Upper lobe of left lung (tissue), 6 donors: ENCODE measurements around the gene OR4Q3. TPM values are rescaled to one million over a fixed set of nuclear protein-coding genes. Genes with fewer than 3 reads are reported as not detected.
"Not testable (repeated sequence)": the region's sequence is repeated elsewhere in the genome, so short reads cannot be mapped to it uniquely, and the experiment has no call there.

Experiments used
- ATAC-seq, 2 donors: fragments of 200-7000 bp; cut with Tn5 transposase; one replicate each; pipeline ENCODE4 v1.9.1; 2022; ENCODE audit warnings: mild to moderate bottlenecking in 2 of 2, moderate library complexity in 2 of 2; ENCODE audit not compliant: low FRiP score in 2 of 2
- DNase-seq, 2 donors: peaks; one replicate each; pipeline ENCODE4 v3.0.0-alpha.2; 2019 to 2020
- H3K27ac ChIP-seq, 4 donors: fragments of 200-600 bp; sonication (generic); one replicate each; pipeline ENCODE4 v1.5.1; 2016 to 2019
- H3K27me3 ChIP-seq, 4 donors: fragments of 200-600 bp; sonication (generic); one replicate each; pipeline ENCODE4 v1.5.1; 2017 to 2019
- H3K36me3 ChIP-seq, 4 donors: fragments of 200-600 bp; sonication (generic); one replicate each; pipeline ENCODE4 v1.5.1; 2016 to 2019
- H3K4me1 ChIP-seq, 4 donors: fragments of 200-600 bp; sonication (generic); one replicate each; pipeline ENCODE4 v1.5.1; 2018 to 2019
- H3K4me3 ChIP-seq, 4 donors: fragments of 200-600 bp; sonication (generic); one replicate each; pipeline ENCODE4 v1.5.1; 2017 to 2019; ENCODE audit warnings: mild to moderate bottlenecking in 2 of 4, moderate library complexity in 1 of 4
- H3K9me3 ChIP-seq, 4 donors: fragments of 200-600 bp; sonication (generic); one replicate each; pipeline ENCODE4 v1.5.1; 2018 to 2019
- EP300 ChIP-seq, 4 donors: sonication (generic); formaldehyde crosslinking; IDR thresholded peaks; one replicate each; pipeline ENCODE4 v1.5.1; 2017; ENCODE audit warnings: antibody characterized with exemption in 4 of 4, control low read depth in 2 of 4
- POLR2A ChIP-seq, 4 donors: fragments of 450-650 bp; IDR thresholded peaks; one replicate each; pipeline ENCODE4 v1.5.1; 2016 to 2017; ENCODE audit warnings: antibody characterized with exemption in 4 of 4, mild to moderate bottlenecking in 2 of 4
- POLR2AphosphoS5 ChIP-seq, 2 donors: sonication (generic); formaldehyde crosslinking; IDR thresholded peaks; one replicate each; pipeline ENCODE4 v1.5.1; 2017; ENCODE audit warnings: antibody characterized with exemption in 2 of 2
- WGBS, 2 donors: methylation state at CpG; one replicate each; pipeline ENCODE4 v1.1.5; 2017 to 2018; 5-methylcytosine and 5-hydroxymethylcytosine counted together
- total RNA-seq, 6 donors: library from RNA; depleted of rRNA in 4 of 6; stranded (reverse); fragments of >200 nt in 4 of 6; gene quantifications; one replicate each; pipeline versions ENCODE4 v1.1.0 to v1.2.1, GENCODE V29; 2016 to 2021
- TF ChIP-seq, protein P1 (sequence below), 6 experiments: fragments of 450-650 bp in 4 of 6; fragments of 200-600 bp in 2 of 6; sonication (generic) in 2 of 6; IDR thresholded peaks; one replicate each; pipeline ENCODE4 v1.5.1; 2016 to 2019; ENCODE audit warnings: antibody characterized with exemption in 6 of 6
- donor health status: DM: no; HTN: no; CAD: no; lungs with moderate emphysema.
- donor health status: DM: no; HTN: yes; CAD: no; lungs with severe emphysema.

OR4Q3 gene
- total RNA-seq, 6 donors from 2014 or later: not detected

DNA sequence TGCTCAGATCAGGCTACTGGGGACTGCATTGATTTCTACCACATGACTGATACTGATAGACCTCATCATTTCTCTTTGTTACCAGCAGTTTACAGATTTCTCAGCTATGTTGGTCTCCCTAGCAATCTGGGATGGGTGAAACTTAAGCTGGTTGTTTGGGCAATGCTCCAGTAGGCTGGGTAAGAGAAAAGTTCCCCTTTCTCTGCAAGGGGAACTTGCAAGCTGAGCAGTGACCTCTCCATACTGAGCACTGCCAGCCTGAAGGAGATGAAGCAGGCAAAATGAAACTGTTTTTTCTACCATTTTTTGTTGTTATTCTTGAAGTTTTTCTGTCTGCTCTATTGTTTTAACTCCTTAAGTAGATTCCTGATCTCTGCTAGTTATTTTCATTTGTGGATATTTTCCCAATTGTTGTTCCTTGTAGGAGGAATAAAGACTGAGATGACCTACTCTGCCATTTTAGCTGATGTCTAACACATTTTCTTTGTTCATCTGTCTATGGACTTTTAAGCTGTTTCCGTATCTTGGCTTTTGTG is 28.6 kb downstream of the OR4Q3 start:
- peak in 1 of 2 donors; percentile 75 for ATAC-seq
- Histone ChIP-seq H3K27me3 (no peaks in the 10 kb centered on the region), H3K27ac (no peak overlapping the region), H3K4me1 (no peaks in the 10 kb centered on the region), H3K4me3 (no peak overlapping the region), H3K36me3 (no peaks in the 10 kb centered on the region), H3K9me3 (peaks cover 0 to 14% (median 3%) of the 10 kb centered on the region in 4 donors)
- 87 to 95% methylated on average over 1 of the region's 1 CpG for WGBS, 2 donors
- no peak for TF ChIP-seq POLR2A (IDR thresholded peaks at IDR 0.05)
- no peak for TF ChIP-seq EP300 (IDR thresholded peaks at IDR 0.05)
- TF ChIP-seq, protein P1, sequence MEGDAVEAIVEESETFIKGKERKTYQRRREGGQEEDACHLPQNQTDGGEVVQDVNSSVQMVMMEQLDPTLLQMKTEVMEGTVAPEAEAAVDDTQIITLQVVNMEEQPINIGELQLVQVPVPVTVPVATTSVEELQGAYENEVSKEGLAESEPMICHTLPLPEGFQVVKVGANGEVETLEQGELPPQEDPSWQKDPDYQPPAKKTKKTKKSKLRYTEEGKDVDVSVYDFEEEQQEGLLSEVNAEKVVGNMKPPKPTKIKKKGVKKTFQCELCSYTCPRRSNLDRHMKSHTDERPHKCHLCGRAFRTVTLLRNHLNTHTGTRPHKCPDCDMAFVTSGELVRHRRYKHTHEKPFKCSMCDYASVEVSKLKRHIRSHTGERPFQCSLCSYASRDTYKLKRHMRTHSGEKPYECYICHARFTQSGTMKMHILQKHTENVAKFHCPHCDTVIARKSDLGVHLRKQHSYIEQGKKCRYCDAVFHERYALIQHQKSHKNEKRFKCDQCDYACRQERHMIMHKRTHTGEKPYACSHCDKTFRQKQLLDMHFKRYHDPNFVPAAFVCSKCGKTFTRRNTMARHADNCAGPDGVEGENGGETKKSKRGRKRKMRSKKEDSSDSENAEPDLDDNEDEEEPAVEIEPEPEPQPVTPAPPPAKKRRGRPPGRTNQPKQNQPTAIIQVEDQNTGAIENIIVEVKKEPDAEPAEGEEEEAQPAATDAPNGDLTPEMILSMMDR (IDR thresholded peaks at IDR 0.05): no peak
- no peak for TF ChIP-seq POLR2AphosphoS5 (IDR thresholded peaks at IDR 0.05)
- DNase-seq: no peak

DNA sequence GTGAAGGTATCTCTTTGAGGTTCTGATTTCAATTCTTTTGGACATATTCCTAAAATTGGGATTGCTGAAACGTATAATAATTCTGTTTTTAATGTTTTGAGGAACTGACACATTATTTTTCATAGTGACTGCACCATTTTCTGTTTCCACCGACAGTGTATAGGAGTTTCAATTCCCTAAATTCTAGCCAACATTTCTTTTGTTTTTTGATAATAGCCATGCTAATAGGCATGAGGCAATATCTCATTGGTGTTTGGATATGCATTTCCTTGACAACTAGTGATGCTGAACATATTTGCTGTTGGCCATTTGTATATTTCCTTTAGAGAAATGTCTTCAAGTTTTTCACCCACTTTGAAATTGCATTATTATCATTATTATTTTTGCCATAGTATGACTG is 29.1 kb downstream of the OR4Q3 start:
- not testable (repeated sequence) for H3K27ac ChIP-seq, H3K36me3 ChIP-seq, DNase-seq, H3K4me1 ChIP-seq, H3K4me3 ChIP-seq, H3K27me3 ChIP-seq
- H3K9me3 ChIP-seq: peaks cover 0 to 14% (median 3%) of the 10 kb centered on the region in 4 donors
- whole genome bisulfite sequencing, 2 donors: 45 to 47% methylated on average over 2 of the region's 2 CpGs
- ATAC-seq: peak in 1 of 2 donors; percentile 73

DNA sequence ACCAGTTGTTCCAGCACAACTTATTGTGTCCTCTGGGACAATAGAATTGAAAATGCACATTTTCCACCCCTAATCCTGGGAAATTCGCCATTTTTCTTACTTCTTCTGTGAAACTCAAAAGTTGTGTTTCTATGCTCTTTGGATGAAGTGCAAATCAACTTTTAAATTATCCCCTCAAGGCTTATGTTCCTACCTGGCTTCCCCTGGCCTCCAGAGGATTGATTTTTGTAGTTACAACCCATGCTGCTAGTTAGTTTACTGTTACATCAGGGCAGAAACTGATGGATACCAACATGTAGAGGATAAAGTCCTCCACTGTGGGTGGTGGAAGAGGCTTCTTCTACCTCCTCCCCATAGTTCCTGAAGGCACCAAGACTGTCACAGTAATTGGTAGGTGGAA is 29.8 kb downstream of the OR4Q3 start, which contains the start of gene OR4M1:
OR4M1 (plus strand) TSS at position 301 of the 400 bp plus-strand sequence. CDS start 6,819 bp downstream, outside the sequence.
- H3K4me3 ChIP-seq, H3K36me3 ChIP-seq, H3K4me1 ChIP-seq, DNase-seq, H3K27me3 ChIP-seq, ATAC-seq, H3K27ac ChIP-seq: not testable (repeated sequence)
- 14 to 17% methylated on average over 1 of the region's 1 CpG for WGBS, 2 donors
- H3K9me3 ChIP-seq: peaks cover 0 to 14% (median 3%) of the 10 kb centered on the region in 4 donors

DNA sequence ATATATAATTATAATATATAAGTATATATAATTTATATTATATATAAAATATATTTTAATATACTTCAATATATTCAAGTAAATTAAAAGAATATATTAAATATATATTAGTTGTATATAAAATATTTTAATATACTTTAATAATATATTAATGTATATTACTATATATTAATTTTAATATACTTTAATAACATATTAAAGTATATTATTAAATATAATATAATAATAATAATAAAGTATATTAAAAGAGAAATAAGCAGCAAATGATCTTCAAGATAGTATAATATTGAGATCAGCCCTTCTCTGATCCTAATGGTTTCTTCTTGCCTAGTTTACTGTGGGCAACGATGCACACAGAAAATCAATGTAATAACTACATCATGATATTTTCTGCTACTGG is 32.2 kb downstream of the OR4Q3 start:
- no peak for DNase-seq
- TF ChIP-seq EP300 (IDR thresholded peaks at IDR 0.05): no peak
- TF ChIP-seq, protein P1 (IDR thresholded peaks at IDR 0.05): no peak
- no peak for TF ChIP-seq POLR2A (IDR thresholded peaks at IDR 0.05)
- TF ChIP-seq POLR2AphosphoS5 (IDR thresholded peaks at IDR 0.05): no peak
- Histone ChIP-seq H3K4me3 (no peak overlapping the region), H3K9me3 (peaks cover 0 to 14% (median 3%) of the 10 kb centered on the region in 4 donors), H3K27ac (no peak overlapping the region), H3K36me3 (no peaks in the 10 kb centered on the region), H3K4me1 (no peaks in the 10 kb centered on the region), H3K27me3 (no peaks in the 10 kb centered on the region)
- WGBS, 2 donors: 67 to 70% methylated on average over 1 of the region's 1 CpG
- no peak for ATAC-seq

DNA sequence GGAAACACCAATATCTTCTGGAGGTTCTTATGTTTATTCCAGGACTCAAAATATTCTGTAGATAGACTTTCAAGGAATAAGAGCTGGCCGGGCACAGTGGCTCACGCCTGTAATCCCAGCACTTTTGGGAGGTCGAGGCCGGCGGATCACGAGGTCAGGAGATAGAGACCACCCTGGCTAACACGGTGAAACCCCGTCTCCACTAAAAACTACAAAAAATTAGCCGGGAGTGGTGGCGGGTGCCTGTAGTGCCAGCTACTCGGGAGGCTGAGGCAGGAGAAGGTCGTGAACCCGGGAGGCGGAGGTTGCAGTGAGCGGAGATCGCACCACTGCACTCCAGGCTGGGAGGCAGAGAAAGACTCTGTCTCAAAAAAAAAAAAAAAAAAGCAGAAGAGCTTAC is 42.5 kb downstream of the OR4Q3 start:
- not testable (repeated sequence) for H3K36me3 ChIP-seq, H3K4me3 ChIP-seq, ATAC-seq, H3K4me1 ChIP-seq, H3K27me3 ChIP-seq, H3K27ac ChIP-seq, H3K9me3 ChIP-seq
- 81 to 83% methylated on average over 16 of the region's 16 CpGs for WGBS, 2 donors
- peak in 1 of 2 donors; percentile 21 for DNase-seq

DNA sequence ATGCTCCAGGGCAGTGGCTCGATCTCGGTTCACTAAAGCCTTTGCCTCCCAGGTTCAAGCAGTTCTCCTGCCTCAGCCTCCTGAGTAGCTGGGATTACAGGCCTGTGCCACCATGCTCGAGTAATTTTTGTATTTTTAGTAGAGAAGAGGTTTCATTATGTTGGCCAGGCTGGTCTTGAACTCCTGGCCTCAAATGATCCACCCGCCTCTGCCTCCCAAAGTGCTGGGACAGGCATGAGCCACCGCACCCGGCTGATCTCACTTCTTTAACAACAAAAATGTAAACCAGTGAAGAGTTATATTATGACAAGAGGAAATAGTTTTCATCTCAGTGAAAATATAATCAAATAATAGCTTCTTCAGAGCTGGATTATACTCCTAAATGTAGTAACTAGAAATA is 43.9 kb downstream of the OR4Q3 start:
- H3K27me3 ChIP-seq, H3K9me3 ChIP-seq, H3K4me3 ChIP-seq, H3K36me3 ChIP-seq, H3K4me1 ChIP-seq, H3K27ac ChIP-seq, ATAC-seq, DNase-seq: not testable (repeated sequence)
- WGBS, 2 donors: 75 to 78% methylated on average over 6 of the region's 6 CpGs

DNA sequence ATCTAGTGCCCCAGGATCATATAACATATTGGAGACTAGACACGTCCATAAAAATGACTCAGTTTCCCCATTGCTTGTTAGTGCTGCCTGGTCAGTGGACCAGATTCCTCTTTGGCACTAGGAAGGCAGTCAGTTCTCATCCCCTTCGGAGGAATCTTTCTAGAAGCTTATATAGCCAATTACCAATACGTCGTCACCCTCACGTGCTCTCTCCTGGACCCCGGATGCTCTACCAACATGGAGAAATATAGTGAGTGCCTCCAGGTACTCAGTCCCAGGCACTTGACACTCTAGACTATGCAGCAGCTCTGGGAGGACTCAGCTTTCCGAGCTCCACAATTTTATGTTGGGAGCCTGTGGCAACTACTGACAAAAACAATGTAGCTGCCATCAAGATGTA is 44.8 kb downstream of the OR4Q3 start:
- ATAC-seq: peak in 1 of 2 donors; percentile 49
- not testable (repeated sequence) for H3K4me1 ChIP-seq, H3K27ac ChIP-seq, H3K36me3 ChIP-seq, DNase-seq, H3K9me3 ChIP-seq, H3K27me3 ChIP-seq, H3K4me3 ChIP-seq
- WGBS, 2 donors: 69 to 70% methylated on average over 7 of the region's 7 CpGs

DNA sequence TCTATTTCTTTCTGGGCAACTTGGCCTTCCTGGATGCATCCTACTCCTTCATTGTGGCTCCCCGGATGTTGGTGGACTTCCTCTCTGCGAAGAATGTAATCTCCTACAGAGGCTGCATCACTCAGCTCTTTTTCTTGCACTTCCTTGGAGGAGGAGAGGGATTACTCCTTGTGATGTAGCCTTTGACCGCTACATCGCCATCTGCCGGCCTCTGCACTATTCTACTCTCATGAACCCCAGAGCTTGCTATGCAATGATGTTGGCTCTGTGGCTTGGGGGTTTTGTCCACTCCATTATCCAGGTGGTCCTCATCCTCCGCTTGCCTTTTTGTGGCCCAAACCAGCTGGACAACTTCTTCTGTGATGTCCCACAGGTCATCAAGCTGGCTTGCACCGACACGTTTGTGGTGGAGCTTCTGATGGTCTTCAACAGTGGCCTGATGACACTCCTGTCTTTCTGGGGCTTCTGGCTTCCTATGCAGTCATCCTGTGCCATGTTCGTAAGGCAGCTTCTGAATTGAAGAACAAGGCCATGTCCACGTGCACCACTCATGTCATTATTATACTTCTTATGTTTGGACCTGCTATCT is 53.2 kb downstream of the OR4Q3 start:
- H3K9me3 ChIP-seq, DNase-seq, H3K4me1 ChIP-seq, H3K27ac ChIP-seq, H3K4me3 ChIP-seq, H3K27me3 ChIP-seq, H3K36me3 ChIP-seq, ATAC-seq: not testable (repeated sequence)
- WGBS, 2 donors: 73 to 74% methylated on average over 10 of the region's 10 CpGs
